Stimulated activated CD8-positive, alpha-beta memory T cell treated with anti-CD3 and anti-CD28 coated beads, Interleukin-4, amount 100 ng/mL, for 48 hours (primary cell): ENCODE results near the gene ANKAR.
"Not testable (repeated sequence)": the region's sequence is repeated elsewhere in the genome, so short reads cannot be mapped to it uniquely, and the experiment has no call there.

Experiments used
- DNase-seq: peaks from one replicate; pipeline ENCODE4 v3.0.0-alpha.2; 2020

The ANKAR gene

DNA sequence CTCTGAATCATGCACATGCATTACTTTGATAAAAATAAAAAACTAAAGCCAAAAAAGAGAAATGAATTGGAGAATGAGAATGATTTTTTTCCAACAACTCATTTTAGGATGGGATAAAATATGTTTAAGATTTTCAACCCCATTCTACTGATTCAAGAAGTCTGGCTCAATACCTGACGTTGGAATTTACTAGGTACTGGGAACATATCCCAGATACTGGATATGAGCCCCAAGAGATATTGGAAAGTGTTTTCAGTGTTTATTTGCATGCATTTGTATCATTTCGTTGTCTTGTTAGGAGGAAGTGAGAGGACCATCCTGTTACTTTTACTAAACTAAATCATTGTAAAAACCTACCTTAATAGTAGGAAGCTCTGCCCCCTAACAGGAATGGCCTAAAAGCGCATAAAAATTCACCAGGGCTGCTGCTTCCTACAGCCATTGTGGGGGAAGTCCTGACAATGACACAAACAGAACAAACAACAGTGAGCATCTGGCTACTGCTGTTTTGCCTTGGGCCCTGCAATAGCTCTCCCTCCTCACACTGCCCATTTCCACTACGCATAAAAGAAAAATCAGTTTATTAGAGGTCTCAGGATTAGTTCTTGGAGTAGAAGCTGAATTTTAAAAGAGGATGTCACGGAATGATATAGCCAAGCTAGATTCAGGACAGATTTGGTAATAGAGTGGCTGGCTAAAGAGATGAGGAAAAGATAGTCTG, 35.2 kb downstream of the ANKAR start:
- DNase-seq = no peak

GRCh38 chr2:189717593-189717992, 43.1 kb downstream of the ANKAR start:
- not testable (repeated sequence) for DNase-seq

- no peak for DNase-seq
Observed at GRCh38 chr2:189719571-189719970, 45.1 kb downstream of the ANKAR start.

DNA sequence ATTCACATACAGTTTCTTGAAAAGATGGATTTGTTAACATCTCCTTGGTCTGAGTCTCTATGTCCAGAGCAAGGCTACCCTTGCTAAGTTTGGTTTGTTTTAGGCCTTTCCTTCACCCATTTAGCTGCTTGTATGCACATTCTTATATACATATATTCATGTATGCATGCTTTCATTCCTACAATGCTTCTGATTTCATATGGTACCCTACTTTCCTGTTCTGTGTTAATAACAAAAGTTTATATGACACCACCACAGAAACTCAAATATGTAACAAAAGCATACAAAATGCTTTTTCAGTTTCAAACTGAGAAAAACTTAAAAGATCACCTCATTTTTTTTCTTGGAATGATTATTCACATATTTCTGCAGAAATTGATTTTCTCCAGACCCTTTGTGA, 48.7 kb downstream of the ANKAR start:
- DNase-seq = no peak
